GM12875 (cell line): ENCODE measurements around the gene CNOT6.

Experiments used
- H3K4me3 ChIP-seq: one replicate; pipeline ENCODE4 v1.5.1; 2011; ENCODE audit warnings: low read depth, low read length, control low read depth
- CTCF ChIP-seq: IDR thresholded peaks from 2 replicates; pipeline ENCODE4 v1.5.1; 2011; ENCODE audit warnings: low read depth, mild to moderate bottlenecking, control low read depth, inconsistent platforms, low read length, moderate library complexity, borderline replicate concordance; ENCODE audit not compliant: insufficient read depth

Gene CNOT6

DNA sequence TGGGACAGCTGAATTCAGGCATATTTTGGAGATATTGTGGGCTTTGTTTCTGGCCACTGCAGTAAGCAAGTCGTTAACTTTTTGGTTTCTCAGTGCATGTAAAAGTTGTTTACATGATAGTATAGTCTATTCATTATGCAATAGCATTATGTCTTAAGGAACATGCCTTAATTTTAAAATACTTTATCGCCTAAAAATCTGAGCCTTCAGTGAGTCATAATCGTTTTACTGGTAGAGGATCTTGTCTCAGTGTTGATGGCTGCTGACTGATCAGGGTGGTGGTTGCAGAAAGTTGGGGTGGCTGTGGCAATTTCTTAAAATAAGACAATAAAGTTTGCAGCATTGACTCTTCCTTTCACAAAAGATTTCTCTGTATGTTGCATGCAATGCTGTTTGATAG is 92.0 kb downstream of the CNOT6 start:
- TF ChIP-seq CTCF = no peak
- no peak overlapping the region for H3K4me3 ChIP-seq

GRCh38 chr5:180586870-180587269 is 92.7 kb downstream of the CNOT6 start:
- H3K4me3 ChIP-seq = no peak overlapping the region
- TF ChIP-seq CTCF = no peak

GRCh38 chr5:180589771-180590542 is 95.8 kb downstream of the CNOT6 start:
- H3K4me3 ChIP-seq = no peak overlapping the region

DNA sequence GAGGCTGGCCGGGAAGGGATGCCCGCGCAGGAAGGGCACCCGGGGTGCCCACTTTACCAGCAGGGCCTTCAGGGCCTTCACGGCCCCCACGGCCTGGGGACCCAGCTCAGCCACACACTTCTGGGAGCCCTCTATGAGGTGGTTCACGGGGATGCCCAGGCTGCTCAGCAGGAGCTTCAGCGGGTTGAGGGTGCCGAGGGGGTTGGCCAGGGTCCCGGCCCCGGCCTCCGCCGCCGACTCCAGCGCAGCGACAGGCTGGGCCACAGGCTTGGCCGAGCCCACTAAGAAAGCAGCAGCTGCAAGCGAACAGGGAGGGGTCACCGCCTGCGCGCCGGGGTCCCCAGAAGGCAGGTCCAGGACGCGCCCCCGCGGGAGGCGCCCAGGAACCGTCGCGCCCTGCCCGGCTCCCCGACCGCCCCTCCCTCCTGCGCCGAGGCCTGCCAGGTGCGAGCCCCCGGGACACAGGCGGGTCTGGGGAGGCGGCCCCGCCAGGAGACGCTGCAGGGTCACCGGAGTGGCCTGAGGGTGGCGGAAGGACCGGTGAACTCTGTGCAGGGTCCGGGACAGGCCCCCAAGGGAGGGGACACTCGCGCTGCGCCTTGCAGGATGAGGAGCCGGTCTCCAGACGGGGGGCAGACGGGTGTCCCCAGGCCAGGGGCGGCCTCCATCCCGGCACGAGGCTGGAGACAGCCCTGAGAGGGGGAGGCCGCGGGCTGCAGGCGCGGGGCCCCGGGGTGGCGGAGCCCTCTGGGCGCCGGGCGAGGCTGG is 96.5 kb downstream of the CNOT6 start:
- H3K4me3 ChIP-seq = no peak overlapping the region

More at GRCh38 chr5:180589771-180590542, 95.8 kb downstream of the CNOT6 start:
- TF ChIP-seq CTCF = no peak

GRCh38 chr5:180591311-180591887 is 97.2 kb downstream of the CNOT6 start, which contains the start of gene SCGB3A1:
Gene SCGB3A1, minus strand, starts transcription at chr5:180591499. Its CDS starts 37 bp downstream, at chr5:180591462.
- no peak for TF ChIP-seq CTCF
- no peak within 1 kb of the TSS for H3K4me3 ChIP-seq

More for the DNA sequence above, 96.5 kb downstream of the CNOT6 start:
- no peak for TF ChIP-seq CTCF

- H3K4me3 ChIP-seq = no peak overlapping the region
- TF ChIP-seq CTCF = no peak
Measured at GRCh38 chr5:180592176-180592575, 98.0 kb downstream of the CNOT6 start.
